ENCODE data around the gene PHC3.

DNA sequence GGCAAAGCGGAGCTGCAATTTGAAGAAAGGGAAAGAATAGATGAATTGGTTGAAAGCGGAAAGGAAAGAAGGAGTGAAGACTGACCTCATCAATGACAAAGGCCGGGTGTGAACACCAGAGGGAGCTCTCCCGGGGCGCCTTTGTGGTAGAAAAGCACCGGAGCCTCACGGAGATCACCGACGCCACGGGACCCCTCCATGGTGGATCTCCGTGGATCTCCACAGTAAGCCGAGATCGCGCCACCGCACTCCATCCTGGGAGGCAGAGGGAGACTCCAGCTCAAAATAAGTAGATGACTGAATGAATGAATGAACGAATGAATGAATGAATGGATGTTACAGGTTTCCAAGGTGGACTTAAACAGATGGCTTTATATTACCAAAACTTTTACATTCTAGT is 118.8 kb downstream of the PHC3 start:
- TF ChIP-seq POLR2A (IDR thresholded peaks at IDR 0.05; ENCODE audit: low read depth, low read length), result no peak
- TF ChIP-seq TAF1 (IDR thresholded peaks at IDR 0.05; ENCODE audit: borderline replicate concordance, low read depth, low read length), result no peak

All from GM12892 (cell line).